Right renal cortex interstitium (tissue), 3 donors: ENCODE measurements around the gene GRAMD4. TPM values are rescaled to one million over a fixed set of nuclear protein-coding genes. Genes with fewer than 3 reads are reported as not detected.

Experiments used
- DNase-seq, 3 donors: peaks; one replicate each; pipeline ENCODE4 v3.0.0-alpha.2; 2013; ENCODE audit warnings: low read depth in 3 of 3, low spot score in 2 of 3
- polyA plus RNA-seq, 3 donors: library from polyadenylated mRNA; unstranded; fragments of 120-200 nt; gene quantifications; one replicate each; pipeline ENCODE4 v1.2.1, GENCODE V29; 2013; ENCODE audit not compliant: insufficient read length in 3 of 3

Gene GRAMD4
- polyA plus RNA-seq, 3 donors, result 18.5 to 20.0 (median 19.0) TPM

DNA sequence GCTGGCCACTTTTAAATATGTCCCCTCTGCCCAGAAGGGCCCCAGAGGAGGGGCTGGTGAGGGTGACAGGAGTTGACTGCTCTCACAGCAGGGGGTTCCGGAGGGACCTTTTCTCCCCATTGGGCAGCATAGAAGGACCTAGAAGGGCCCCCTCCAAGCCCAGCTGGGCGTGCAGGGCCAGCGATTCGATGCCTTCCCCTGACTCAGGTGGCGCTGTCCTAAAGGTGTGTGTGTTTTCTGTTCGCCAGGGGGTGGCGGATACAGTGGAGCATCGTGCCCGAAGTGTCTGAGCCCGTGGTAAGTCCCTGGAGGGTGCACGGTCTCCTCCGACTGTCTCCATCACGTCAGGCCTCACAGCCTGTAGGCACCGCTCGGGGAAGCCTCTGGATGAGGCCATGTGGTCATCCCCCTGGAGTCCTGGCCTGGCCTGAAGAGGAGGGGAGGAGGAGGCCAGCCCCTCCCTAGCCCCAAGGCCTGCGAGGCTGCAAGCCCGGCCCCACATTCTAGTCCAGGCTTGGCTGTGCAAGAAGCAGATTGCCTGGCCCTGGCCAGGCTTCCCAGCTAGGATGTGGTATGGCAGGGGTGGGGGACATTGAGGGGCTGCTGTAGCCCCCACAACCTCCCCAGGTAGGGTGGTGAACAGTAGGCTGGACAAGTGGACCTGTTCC lies 46.5 kb downstream of the GRAMD4 start:
- DNase-seq, result no peak

- DNase-seq, result no peak
Observed at GRCh38 chr22:46667245-46667623, 47.0 kb downstream of the GRAMD4 start.

GRCh38 chr22:46668116-46668515 lies 47.9 kb downstream of the GRAMD4 start:
- no peak for DNase-seq

DNA sequence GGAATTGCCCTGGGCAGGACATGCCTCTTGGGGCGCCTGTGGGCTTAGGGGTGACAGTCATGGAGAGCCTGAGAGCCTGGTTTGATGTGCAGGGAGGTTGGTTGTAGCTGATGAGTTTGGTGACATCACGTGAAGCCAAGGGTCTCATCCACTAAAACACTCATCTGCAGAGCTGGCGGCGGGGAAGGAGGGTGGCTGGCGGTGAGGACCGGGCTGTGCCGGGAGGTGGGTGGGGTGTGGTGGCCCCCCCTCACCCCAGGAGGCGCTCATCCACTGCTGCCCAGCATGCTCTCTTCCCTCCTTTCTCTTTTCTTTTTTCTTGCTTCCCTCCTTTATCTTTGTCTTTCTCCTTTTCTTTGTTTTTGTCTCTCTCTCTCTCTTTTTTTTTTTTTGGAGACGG lies 49.0 kb downstream of the GRAMD4 start:
- DNase-seq, result no peak

- DNase-seq, result no peak
Observed at GRCh38 chr22:46671824-46672432, 51.7 kb downstream of the GRAMD4 start.

GRCh38 chr22:46672731-46673130 lies 52.5 kb downstream of the GRAMD4 start:
- DNase-seq, result no peak

DNA sequence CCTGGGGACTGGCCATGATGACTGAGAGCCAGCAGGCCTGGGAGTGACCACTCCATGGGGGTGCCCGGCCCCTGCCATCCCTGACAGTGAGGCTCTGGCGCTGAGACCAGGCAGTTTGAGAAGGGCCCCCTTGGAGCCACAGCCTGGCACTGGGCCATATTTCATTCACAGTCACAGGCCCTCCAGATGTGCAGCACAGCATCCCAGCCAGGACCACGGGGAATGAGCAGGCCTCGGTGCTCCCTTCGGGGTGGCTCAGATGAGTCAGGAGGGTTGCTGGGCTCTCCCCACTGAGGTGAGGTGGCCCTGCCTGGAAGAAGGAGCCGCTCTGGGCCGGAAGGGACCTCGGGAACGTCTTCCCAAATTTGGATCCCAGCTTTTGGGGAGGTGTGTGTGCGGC lies 53.0 kb downstream of the GRAMD4 start:
- DNase-seq, result no peak

- no peak for DNase-seq
Observed at GRCh38 chr22:46673662-46674236, 53.6 kb downstream of the GRAMD4 start.

DNA sequence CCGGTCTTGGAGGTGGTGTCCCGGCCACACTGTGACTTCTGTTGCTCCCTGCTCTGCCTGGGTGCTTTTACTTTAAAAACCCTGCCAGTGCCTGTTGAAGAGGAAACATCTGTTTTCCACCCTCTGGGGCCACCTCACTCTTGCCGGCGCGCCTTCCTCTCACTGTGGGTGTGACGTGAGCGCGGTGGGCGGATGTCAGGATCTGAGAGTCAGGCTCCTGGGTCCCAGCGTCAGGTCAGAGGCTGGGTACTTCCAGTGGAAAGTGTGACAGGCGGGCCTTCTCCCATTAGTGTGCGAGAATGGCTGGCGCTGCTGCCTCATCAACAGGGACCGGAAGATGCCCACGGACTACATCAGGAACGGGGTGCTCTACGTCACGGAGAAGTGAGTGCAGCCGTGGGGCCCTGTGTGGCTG lies 54.2 kb downstream of the GRAMD4 start:
- no peak for DNase-seq

DNA sequence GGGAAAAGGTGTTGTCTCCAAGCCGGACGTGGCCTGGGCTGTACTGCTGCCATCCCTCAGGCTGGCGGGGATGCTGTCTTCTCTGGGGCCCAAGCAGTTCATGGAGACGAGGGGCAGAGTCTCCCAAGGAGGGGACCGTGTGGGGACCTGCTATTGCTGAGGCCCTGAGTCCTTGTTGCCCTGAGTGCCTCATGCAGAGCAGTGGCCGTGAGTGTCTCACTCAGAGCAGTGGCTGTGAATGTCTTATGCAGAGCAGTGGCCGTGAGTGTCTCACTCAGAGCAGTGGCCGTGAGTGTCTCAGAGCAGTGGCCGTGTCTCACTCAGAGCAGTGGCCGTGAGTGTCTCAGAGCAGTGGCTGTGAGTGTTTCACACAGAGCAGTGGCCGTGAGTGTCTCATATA lies 54.7 kb downstream of the GRAMD4 start:
- DNase-seq, result no peak

DNA sequence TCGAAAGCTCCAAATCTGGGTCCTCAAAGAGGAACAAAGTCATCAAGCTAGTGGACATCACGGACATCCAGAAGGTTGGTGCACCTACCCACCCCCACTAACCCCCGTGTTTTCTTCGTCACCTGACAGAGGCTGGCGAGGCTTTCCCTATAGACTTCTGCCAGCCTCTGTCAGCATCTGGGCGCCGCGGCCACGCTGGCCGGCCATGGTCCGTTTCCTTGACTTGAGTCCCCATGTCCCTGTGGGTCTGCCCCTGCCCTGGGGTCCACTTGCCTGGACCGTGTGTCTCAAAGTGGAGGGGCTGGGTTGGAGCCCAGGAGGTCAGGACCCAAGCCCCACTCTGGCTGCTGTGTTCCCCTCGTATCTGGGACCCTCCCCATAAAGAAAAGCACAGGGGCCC lies 55.3 kb downstream of the GRAMD4 start:
- no peak for DNase-seq

- DNase-seq, result no peak
Observed at GRCh38 chr22:46675938-46676337, 55.8 kb downstream of the GRAMD4 start.

DNA sequence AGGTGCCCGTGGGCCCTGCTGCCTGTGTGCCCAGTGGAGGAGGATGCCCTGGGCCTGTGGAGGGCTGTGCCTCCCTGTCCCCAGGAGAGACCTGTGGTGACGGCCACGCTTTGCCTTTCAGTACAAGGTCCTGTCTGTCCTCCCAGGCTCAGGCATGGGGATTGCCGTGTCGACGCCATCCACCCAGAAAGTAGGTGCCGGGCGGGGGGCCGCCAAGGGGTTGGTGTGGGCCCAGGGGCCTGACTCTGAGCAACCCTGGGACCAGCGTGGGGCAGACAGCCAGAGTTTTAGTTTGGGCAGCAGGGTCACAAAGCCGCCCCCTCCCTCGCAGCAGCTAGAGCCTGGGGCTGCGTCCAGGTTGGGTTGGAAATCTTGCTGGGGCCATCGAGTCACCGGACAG lies 56.3 kb downstream of the GRAMD4 start:
- DNase-seq, result no peak

DNA sequence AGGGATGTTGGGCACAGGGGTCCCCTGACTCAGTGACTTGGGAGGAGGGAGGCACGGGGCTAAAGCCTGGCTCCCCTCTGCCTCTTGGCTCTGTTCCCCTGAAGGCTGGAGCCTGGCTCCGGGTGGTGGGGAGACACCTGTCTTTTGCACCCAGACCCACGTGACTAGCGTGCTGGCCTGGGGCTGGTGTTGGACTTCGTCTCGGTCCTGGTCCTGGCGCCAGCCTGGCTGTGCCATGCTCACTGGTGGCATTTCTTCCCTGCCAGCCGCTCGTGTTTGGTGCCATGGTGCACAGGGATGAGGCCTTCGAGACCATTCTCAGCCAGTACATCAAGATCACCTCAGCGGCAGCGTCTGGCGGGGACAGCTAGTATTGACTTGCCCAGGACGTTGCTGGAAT lies 56.7 kb downstream of the GRAMD4 start:
- no peak for DNase-seq

DNA sequence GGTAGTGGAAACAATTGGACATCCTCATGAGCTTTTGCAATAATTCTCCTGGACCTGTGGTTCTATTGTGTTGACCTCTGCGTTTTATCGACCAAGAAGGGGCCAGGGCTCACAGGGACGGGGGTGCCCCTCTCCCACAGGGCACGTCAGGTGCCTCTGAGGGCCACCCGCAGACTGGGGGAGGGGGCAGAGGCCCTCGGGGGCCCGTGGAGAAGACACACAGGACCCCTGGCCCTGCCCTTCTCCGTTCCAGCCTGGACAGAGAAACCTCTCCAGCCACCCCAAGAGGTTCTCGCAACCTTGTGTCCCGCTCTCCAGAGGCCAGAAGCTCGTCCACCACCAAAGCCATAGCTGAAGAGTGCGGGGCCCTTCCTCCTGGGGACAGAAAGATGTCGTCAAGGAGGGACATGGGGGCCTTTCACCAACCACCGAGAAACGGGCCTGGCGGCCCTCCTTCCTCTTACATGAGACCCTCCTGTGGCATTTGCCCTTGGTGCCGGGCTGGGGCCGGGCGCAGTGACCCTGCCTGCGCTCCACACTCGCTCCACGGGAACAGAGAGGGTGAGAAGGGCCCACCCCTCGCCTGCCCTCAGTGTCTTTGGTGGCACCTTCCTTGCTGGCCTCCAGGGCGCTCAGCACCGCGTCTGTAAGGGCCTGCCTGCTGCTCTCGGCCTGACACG lies 57.3 kb downstream of the GRAMD4 start:
- DNase-seq, result no peak

GRCh38 chr22:46678003-46678657 lies 57.9 kb downstream of the GRAMD4 start:
- no peak for DNase-seq

GRCh38 chr22:46678785-46679700 lies 58.9 kb downstream of the GRAMD4 start:
- DNase-seq, result no peak

GRCh38 chr22:46679706-46680269 lies 59.6 kb downstream of the GRAMD4 start:
- DNase-seq, result no peak

DNA sequence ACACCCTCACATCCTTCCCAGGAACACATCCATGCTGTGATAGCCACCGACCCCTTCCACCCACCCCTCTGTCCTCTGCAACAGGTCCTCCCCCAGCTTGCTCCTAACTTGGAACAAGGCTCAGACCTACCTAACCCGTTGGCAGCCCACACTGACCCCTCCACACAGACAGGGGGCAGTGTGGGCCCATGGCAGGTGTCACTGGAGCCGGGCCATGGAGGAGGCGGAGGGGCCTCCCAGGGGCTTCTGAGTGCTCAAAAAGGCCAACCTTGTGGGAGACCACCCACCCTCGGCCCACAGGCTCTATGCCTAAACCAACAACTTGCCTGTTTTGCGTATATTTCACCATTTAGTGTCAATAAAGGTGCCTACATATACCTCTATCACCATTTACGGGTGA lies 60.8 kb downstream of the GRAMD4 start:
- no peak for DNase-seq
